Right cardiac atrium (tissue), 5 donors: Measurements from ENCODE around the gene SLC10A3. TPM values are rescaled to one million over a fixed set of nuclear protein-coding genes. Genes with fewer than 3 reads are reported as not detected.

ENCODE experiments used
- microRNA-seq, 2 donors: library from miRNA; unstranded; fragments of <30 nt; microRNA quantifications; one replicate each; pipeline ENCODE4 v1.2.0, GENCODE V29; 2020 to 2021
- polyA plus RNA-seq: library from polyadenylated mRNA; stranded (reverse); fragments of 200-250 nt; gene quantifications from one replicate; pipeline ENCODE4 v1.2.3, GENCODE V29; 2013
- total RNA-seq, 4 donors: library from RNA; stranded (reverse); fragmentation: NEBNext Ultra II Directional; extraction: Animal tissue kit (Norgen Biotek cat#: 25700); gene quantifications; one replicate each; pipeline ENCODE4 v1.2.1, GENCODE V29; 2021
- donor health status: healthy with polysubstance abuse.
- donor health status: DM: no; HTN: yes; CAD: no.
- donor health status: DM: no; HTN: no; CAD: no.
- donor health status: DM: no; HTN: yes; CAD: no; lungs with severe emphysema.
- donor health status: DM: yes; HTN: yes; CAD: no.

Gene SLC10A3
- total and polyA plus RNA-seq, 5 donors: 14.4 to 18.9 (median 16.4) TPM

Small RNA genes lying within 50 kb of the gene (microRNA-seq; reads per million reads assigned to microRNA genes)
- gene MIR6858: 0 to 0.42 reads per million in 2 donors

Other genes with a start within 250 kb of the SLC10A3 start
- gene OPN1MW3, start 233.0 kb downstream of the SLC10A3 start, total RNA-seq: not detected
- gene OPN1MW3, start 233.0 kb downstream of the SLC10A3 start, polyA plus RNA-seq: not detected
- not detected for gene TEX28, start 195.5 kb downstream of the SLC10A3 start, total RNA-seq
- gene TEX28, start 195.5 kb downstream of the SLC10A3 start, polyA plus RNA-seq: not detected
- gene TKTL1, start 194.8 kb downstream of the SLC10A3 start, total RNA-seq: 10 to 100 TPM in 1 of 4 donors, 1 to 10 TPM in 3; 5.5 to 11.9 (median 9.1) TPM
- 6.0 TPM for gene TKTL1, start 194.8 kb downstream of the SLC10A3 start, polyA plus RNA-seq
- gene FLNA, start 116.0 kb downstream of the SLC10A3 start, total RNA-seq: 100 to 1,000 TPM; 262 to 363 (median 298) TPM
- 271 TPM for gene FLNA, start 116.0 kb downstream of the SLC10A3 start, polyA plus RNA-seq
- 10 to 100 TPM; 58.5 to 72.9 (median 60.0) TPM for gene EMD, start 111.3 kb downstream of the SLC10A3 start, total RNA-seq
- 86.1 TPM for gene EMD, start 111.3 kb downstream of the SLC10A3 start, polyA plus RNA-seq
- 1,000 to 10,000 TPM; 2,034 to 2,544 (median 2,211) TPM for gene RPL10, start 92.3 kb downstream of the SLC10A3 start, total RNA-seq
- 2,857 TPM for gene RPL10, start 92.3 kb downstream of the SLC10A3 start, polyA plus RNA-seq
- gene DNASE1L1, start 81.4 kb downstream of the SLC10A3 start, total RNA-seq: 10 to 100 TPM; 47.3 to 52.6 (median 51.2) TPM
- gene DNASE1L1, start 81.4 kb downstream of the SLC10A3 start, polyA plus RNA-seq: 60.5 TPM
- gene TAFAZZIN, start 79.1 kb downstream of the SLC10A3 start, total RNA-seq: 10 to 100 TPM; 38.0 to 45.0 (median 39.0) TPM
- 43.9 TPM for gene TAFAZZIN, start 79.1 kb downstream of the SLC10A3 start, polyA plus RNA-seq
- 10 to 100 TPM; 73.7 to 83.8 (median 77.4) TPM for gene ATP6AP1, start 62.0 kb downstream of the SLC10A3 start, total RNA-seq
- 63.1 TPM for gene ATP6AP1, start 62.0 kb downstream of the SLC10A3 start, polyA plus RNA-seq
- 10 to 100 TPM; 82.7 to 99.3 (median 96.9) TPM for gene GDI1, start 53.5 kb downstream of the SLC10A3 start, total RNA-seq
- gene GDI1, start 53.5 kb downstream of the SLC10A3 start, polyA plus RNA-seq: 102 TPM
- 10 to 100 TPM; 48.6 to 54.0 (median 53.0) TPM for gene FAM50A, start 46.5 kb downstream of the SLC10A3 start, total RNA-seq
- 88.7 TPM for gene FAM50A, start 46.5 kb downstream of the SLC10A3 start, polyA plus RNA-seq
- 10 to 100 TPM; 26.5 to 34.0 (median 29.6) TPM for gene PLXNA3, start 32.3 kb downstream of the SLC10A3 start, total RNA-seq
- gene PLXNA3, start 32.3 kb downstream of the SLC10A3 start, polyA plus RNA-seq: 12.2 TPM
- gene LAGE3, start 11.3 kb downstream of the SLC10A3 start, total RNA-seq: 10 to 100 TPM; 16.3 to 22.0 (median 19.5) TPM
- 25.8 TPM for gene LAGE3, start 11.3 kb downstream of the SLC10A3 start, polyA plus RNA-seq
- gene UBL4A, start 4.0 kb downstream of the SLC10A3 start, total RNA-seq: 10 to 100 TPM; 51.1 to 62.1 (median 60.3) TPM
- gene UBL4A, start 4.0 kb downstream of the SLC10A3 start, polyA plus RNA-seq: 43.6 TPM
- gene FAM3A, start 25.6 kb upstream of the SLC10A3 start, total RNA-seq: 10 to 100 TPM; 55.4 to 60.8 (median 58.9) TPM
- gene FAM3A, start 25.6 kb upstream of the SLC10A3 start, polyA plus RNA-seq: 68.6 TPM
- gene G6PD, start 56.2 kb upstream of the SLC10A3 start, total RNA-seq: 10 to 100 TPM; 16.6 to 26.4 (median 23.5) TPM
- gene G6PD, start 56.2 kb upstream of the SLC10A3 start, polyA plus RNA-seq: 13.2 TPM
- gene IKBKG, start 57.0 kb upstream of the SLC10A3 start, total RNA-seq: 10 to 100 TPM; 17.7 to 21.8 (median 19.1) TPM
- gene IKBKG, start 57.0 kb upstream of the SLC10A3 start, polyA plus RNA-seq: 17.2 TPM
- gene CTAG1A, start 94.5 kb upstream of the SLC10A3 start, total RNA-seq: not detected
- not detected for gene CTAG1A, start 94.5 kb upstream of the SLC10A3 start, polyA plus RNA-seq
- gene CTAG1B, start 128.7 kb upstream of the SLC10A3 start, total RNA-seq: not detected
- not detected for gene CTAG1B, start 128.7 kb upstream of the SLC10A3 start, polyA plus RNA-seq
- not detected for gene CTAG2, start 162.9 kb upstream of the SLC10A3 start, total RNA-seq
- not detected for gene CTAG2, start 162.9 kb upstream of the SLC10A3 start, polyA plus RNA-seq